H9 (cell line): ENCODE results near the gene MYOCD. TPM values are rescaled to one million over a fixed set of nuclear protein-coding genes. Genes with fewer than 3 reads are reported as not detected.

Source experiments
- DNase-seq: peaks from one replicate; pipeline ENCODE4 v3.0.0-alpha.2; 2017
- H2AFZ ChIP-seq: one replicate; pipeline ENCODE4 v1.6.1; 2013; ENCODE audit warnings: mild to moderate bottlenecking, low read length, control low read depth, moderate library complexity
- H2AK5ac ChIP-seq: 2 replicates; pipeline ENCODE4 v1.6.1; 2013; ENCODE audit warnings: low read length, control low read depth, mixed read lengths; ENCODE audit not compliant: insufficient read length
- H2BK120ac ChIP-seq: one replicate; pipeline ENCODE4 v1.6.1; 2013; ENCODE audit warnings: low read depth, mild to moderate bottlenecking, low read length, control low read depth, inconsistent platforms; ENCODE audit not compliant: poor library complexity, severe bottlenecking
- H2BK12ac ChIP-seq: 2 replicates; pipeline ENCODE4 v1.6.1; 2013; ENCODE audit warnings: low read length, control low read depth, mixed read lengths, low read depth; ENCODE audit not compliant: insufficient read length
- H2BK15ac ChIP-seq: 2 replicates; pipeline ENCODE4 v1.6.1; 2013; ENCODE audit warnings: low read depth, low read length, control low read depth
- H2BK20ac ChIP-seq: one replicate; pipeline ENCODE4 v1.6.1; 2013; ENCODE audit warnings: low read depth, mild to moderate bottlenecking, low read length, control low read depth, inconsistent platforms; ENCODE audit not compliant: poor library complexity, severe bottlenecking
- H2BK5ac ChIP-seq: 2 replicates; pipeline ENCODE4 v1.6.1; 2013; ENCODE audit warnings: low read length, control low read depth, mixed read lengths; ENCODE audit not compliant: insufficient read length
- H3K14ac ChIP-seq: 2 replicates; pipeline ENCODE4 v1.6.1; 2013; ENCODE audit warnings: low read length, control low read depth; ENCODE audit not compliant: insufficient read depth
- H3K18ac ChIP-seq: 2 replicates; pipeline ENCODE4 v1.6.1; 2013; ENCODE audit warnings: low read depth, mild to moderate bottlenecking, mixed read lengths, low read length, control low read depth; ENCODE audit not compliant: insufficient read length
- H3K23ac ChIP-seq: 2 replicates; pipeline ENCODE4 v1.6.1; 2013; ENCODE audit warnings: low read length, control low read depth, mixed read lengths, low read depth; ENCODE audit not compliant: insufficient read length
- H3K23me2 ChIP-seq: 2 replicates; pipeline ENCODE4 v1.6.1; 2013; ENCODE audit warnings: low read depth, mild to moderate bottlenecking, mixed read lengths, low read length, control low read depth; ENCODE audit not compliant: insufficient read length, poor library complexity, severe bottlenecking
- H3K27ac ChIP-seq: 2 replicates; pipeline ENCODE4 v1.5.1; 2013; ENCODE audit warnings: low read length, control low read depth, mixed read lengths, low read depth; ENCODE audit not compliant: insufficient read length
- H3K27me3 ChIP-seq: 2 replicates; pipeline ENCODE4 v1.6.1; 2013; ENCODE audit warnings: low read length, control low read depth, inconsistent platforms; ENCODE audit not compliant: insufficient read depth
- H3K4ac ChIP-seq: 2 replicates; pipeline ENCODE4 v1.6.1; 2013; ENCODE audit warnings: low read depth, mild to moderate bottlenecking, control low read depth, inconsistent platforms, low read length, moderate library complexity
- H3K4me1 ChIP-seq: 2 replicates; pipeline ENCODE4 v1.6.1; 2013; ENCODE audit warnings: low read length, control low read depth, inconsistent platforms; ENCODE audit not compliant: insufficient read depth
- H3K4me2 ChIP-seq: 2 replicates; pipeline ENCODE4 v1.6.1; 2013; ENCODE audit warnings: low read length, control low read depth, mixed read lengths; ENCODE audit not compliant: insufficient read length, insufficient read depth
- H3K56ac ChIP-seq: 2 replicates; pipeline ENCODE4 v1.6.1; 2013; ENCODE audit warnings: low read depth, mild to moderate bottlenecking, mixed read lengths, low read length, control low read depth; ENCODE audit not compliant: insufficient read length
- H3K79me1 ChIP-seq: 2 replicates; pipeline ENCODE4 v1.6.1; 2013; ENCODE audit warnings: low read depth, mild to moderate bottlenecking, moderate library complexity, low read length, control low read depth, inconsistent platforms; ENCODE audit not compliant: insufficient read depth, poor library complexity, severe bottlenecking
- H3K79me2 ChIP-seq: 2 replicates; pipeline ENCODE4 v1.6.1; 2013; ENCODE audit warnings: low read length, control low read depth, inconsistent platforms; ENCODE audit not compliant: insufficient read depth
- H3K9ac ChIP-seq: 2 replicates; pipeline ENCODE4 v1.6.1; 2013; ENCODE audit warnings: low read length, control low read depth, mixed read lengths; ENCODE audit not compliant: insufficient read length; ENCODE audit errors: extremely low read depth
- H3K9me3 ChIP-seq: one replicate; pipeline ENCODE4 v1.6.1; 2013; ENCODE audit warnings: low read depth, low read length, inconsistent platforms; ENCODE audit not compliant: control insufficient read depth
- H3T11ph ChIP-seq: one replicate; pipeline ENCODE4 v1.6.1; 2013; ENCODE audit warnings: mild to moderate bottlenecking, low read length, control low read depth, inconsistent platforms
- H4K20me1 ChIP-seq: one replicate; pipeline ENCODE4 v1.6.1; 2013; ENCODE audit not compliant: control insufficient read depth, insufficient read length, insufficient read depth
- H4K5ac ChIP-seq: 2 replicates; pipeline ENCODE4 v1.6.1; 2013; ENCODE audit warnings: low read depth, mild to moderate bottlenecking, mixed read lengths, low read length, control low read depth; ENCODE audit not compliant: insufficient read length
- H4K8ac ChIP-seq: replicated peaks from 2 replicates; pipeline ENCODE4 v1.6.1; 2013; ENCODE audit warnings: low read length, control low read depth, mixed read lengths, low read depth; ENCODE audit not compliant: insufficient read length
- H4K91ac ChIP-seq: 2 replicates; pipeline ENCODE4 v1.6.1; 2013; ENCODE audit warnings: low read depth, mild to moderate bottlenecking, moderate library complexity, mixed read lengths, low read length, control low read depth; ENCODE audit not compliant: insufficient read length
- H3K27ac Mint-ChIP-seq, 3 experiments: 2 replicates in 2 of 3; 3 replicates in 1 of 3; pipeline ENCODE4 v1.8.0; 2020 to 2021; ENCODE audit warnings: mixed read lengths in 3 of 3, mild to moderate bottlenecking in 1 of 3, moderate library complexity in 1 of 3
- H3K27me3 Mint-ChIP-seq: 2 replicates; pipeline ENCODE4 v1.8.0; 2021; ENCODE audit warnings: low read depth, mild to moderate bottlenecking, moderate library complexity, mixed read lengths
- H3K36me3 Mint-ChIP-seq, 3 experiments: 2 replicates in 2 of 3; 3 replicates in 1 of 3; pipeline ENCODE4 v1.8.0; 2020 to 2021; ENCODE audit warnings: low read depth in 3 of 3, mixed read lengths in 3 of 3; ENCODE audit not compliant: insufficient read depth in 1 of 3
- H3K4me1 Mint-ChIP-seq, 2 experiments: 2 replicates each; pipeline ENCODE4 v1.8.0; 2020; ENCODE audit warnings: mixed read lengths in 2 of 2
- H3K4me3 Mint-ChIP-seq, 2 experiments: 2 replicates in 1 of 2; 3 replicates in 1 of 2; pipeline ENCODE4 v1.8.0; 2020 to 2021; ENCODE audit warnings: mild to moderate bottlenecking in 2 of 2, mixed read lengths in 2 of 2, moderate library complexity in 1 of 2
- H3K9me3 Mint-ChIP-seq, 2 experiments: 2 replicates in 1 of 2; 3 replicates in 1 of 2; pipeline ENCODE4 v1.8.0; 2020; ENCODE audit warnings: mild to moderate bottlenecking in 2 of 2, mixed read lengths in 2 of 2, moderate library complexity in 1 of 2
- CTCF ChIP-seq: fragments of 200-600 bp; sonication (generic); conservative IDR thresholded peaks from 3 replicates; pipeline ENCODE4 v1.8.0; 2021; ENCODE audit warnings: antibody characterized with exemption, mild to moderate bottlenecking
- WGBS: extraction: QIAGEN DNeasy Blood & Tissue Kit; methylation state at CpG from one replicate; pipeline ENCODE4 v1.1.7; 2013; ENCODE audit warnings: missing lambda C conversion rate, low lambda C conversion rate, mixed read lengths; ENCODE audit not compliant: insufficient read length; ENCODE audit errors: extremely low coverage; 5-methylcytosine and 5-hydroxymethylcytosine counted together
- total RNA-seq: library from RNA; stranded (reverse); gene quantifications from 2 replicates; pipeline ENCODE4 v1.2.1, GENCODE V29; 2021

The MYOCD gene
- total RNA-seq, 1 experiment from 2014 or later = 0.17 TPM

- no peak overlapping the region for H3K56ac ChIP-seq
- H2AK5ac ChIP-seq = no peak overlapping the region
- no peak overlapping the region for H3K27ac ChIP-seq
- no CpG with 5 or more reads among the region's 3 CpGs for WGBS
- H2BK12ac ChIP-seq = no peak overlapping the region
- H2BK5ac ChIP-seq = no peak overlapping the region
- H2AFZ ChIP-seq = no peak overlapping the region
- no peak overlapping the region for H2BK15ac ChIP-seq
- TF ChIP-seq CTCF = no peak
- H3K4me2 ChIP-seq = no peak overlapping the region
- H2BK120ac ChIP-seq = no peak overlapping the region
- H3K9ac ChIP-seq = no peak overlapping the region
- no peak overlapping the region for H3K14ac ChIP-seq
- H4K20me1 ChIP-seq = no peaks in the 10 kb centered on the region
- no peak overlapping the region for H3T11ph ChIP-seq
- no peak overlapping the region for H3K23ac ChIP-seq
- no peak overlapping the region for H3K18ac ChIP-seq
- peaks cover 3 to 4% of the 10 kb centered on the region in 2 experiments; a peak in 1 of 4 replicates for H3K4me1 Mint-ChIP-seq
- H3K4me3 Mint-ChIP-seq = no peak overlapping the region
- H3K79me2 ChIP-seq = no peaks in the 10 kb centered on the region
- no peaks in the 10 kb centered on the region for H3K9me3 Mint-ChIP-seq
- no peak overlapping the region for H4K5ac ChIP-seq
- no peak for DNase-seq
- no peaks in the 10 kb centered on the region for H3K4me1 ChIP-seq
- H2BK20ac ChIP-seq = no peak overlapping the region
- no peaks in the 10 kb centered on the region for H3K79me1 ChIP-seq
- H4K91ac ChIP-seq = no peak overlapping the region
- H3K4ac ChIP-seq = no peak overlapping the region
- H3K27me3 ChIP-seq = no peaks in the 10 kb centered on the region
- H3K27ac Mint-ChIP-seq = no peak overlapping the region
- no peaks in the 10 kb centered on the region for H3K23me2 ChIP-seq
- no peaks in the 10 kb centered on the region for H3K36me3 Mint-ChIP-seq
- no peaks in the 10 kb centered on the region for H3K9me3 ChIP-seq
- no peak overlapping the region for H4K8ac ChIP-seq
- H3K27me3 Mint-ChIP-seq = no peaks in the 10 kb centered on the region
Observed at GRCh38 chr17:12673788-12674187, 8.1 kb downstream of the MYOCD start.
